Esophagus squamous epithelium (tissue), 5 donors: ENCODE measurements around the gene PLCB4. TPM values are rescaled to one million over a fixed set of nuclear protein-coding genes. Genes with fewer than 3 reads are reported as not detected.

Experiments used
- DNase-seq: peaks from one replicate; lab custom pipeline; 2025; lab: John Stamatoyannopoulos, UW
- H3K27ac ChIP-seq, 4 donors: fragments of 200-600 bp; sonication (generic); one replicate each; pipeline ENCODE4 v1.5.1; 2016 to 2019; ENCODE audit warnings: mild to moderate bottlenecking in 1 of 4
- H3K27me3 ChIP-seq, 4 donors: fragments of 200-600 bp; sonication (generic); 1 replicate in 3 of 4; 2 replicates in 1 of 4; pipeline versions ENCODE4 v1.5.1 to v1.6.0; 2017 to 2021; ENCODE audit warnings: antibody characterized with exemption in 1 of 4
- H3K36me3 ChIP-seq, 3 donors: fragments of 200-600 bp; sonication (generic); one replicate each; pipeline ENCODE4 v1.5.1; 2016 to 2019
- H3K4me1 ChIP-seq, 3 donors: fragments of 200-600 bp; sonication (generic); one replicate each; pipeline ENCODE4 v1.5.1; 2017 to 2019
- H3K4me3 ChIP-seq, 4 donors: fragments of 200-600 bp; sonication (generic); 1 replicate in 3 of 4; 2 replicates in 1 of 4; pipeline ENCODE4 v1.5.1; 2016 to 2019; ENCODE audit warnings: mild to moderate bottlenecking in 2 of 4, moderate library complexity in 1 of 4
- H3K9me3 ChIP-seq, 3 donors: fragments of 200-600 bp; sonication (generic); one replicate each; pipeline ENCODE4 v1.5.1; 2016 to 2019
- POLR2A ChIP-seq, 4 donors: fragments of 450-650 bp; IDR thresholded peaks; one replicate each; pipeline ENCODE4 v1.6.1; 2017; ENCODE audit warnings: antibody characterized with exemption in 4 of 4, mild to moderate bottlenecking in 4 of 4, moderate library complexity in 3 of 4
- WGBS, 2 donors: methylation state at CpG; one replicate each; pipeline ENCODE4 v1.1.5; 2018; 5-methylcytosine and 5-hydroxymethylcytosine counted together
- intact Hi-C: fragments of 100-400 bp; cut with DNase I; formaldehyde crosslinking; loops from one replicate; pipeline ENCODE4 v1.15.0; 2022
- total RNA-seq, 4 donors: library from RNA; depleted of rRNA; stranded (reverse); fragments of >200 nt; gene quantifications; one replicate each; pipeline ENCODE4 v1.1.0, GENCODE V29; 2016
- TF ChIP-seq, protein P1 (sequence below), 6 experiments: fragments of 450-650 bp in 4 of 6; fragments of 200-600 bp in 2 of 6; sonication (generic) in 2 of 6; IDR thresholded peaks; one replicate each; pipeline ENCODE4 v1.5.1; 2016 to 2019; ENCODE audit warnings: antibody characterized with exemption in 6 of 6, mild to moderate bottlenecking in 4 of 6, moderate library complexity in 4 of 6
- donor health status: DM: yes; HTN: yes; CAD: no.

The PLCB4 gene
- total RNA-seq, 4 donors from 2014 or later, result 1.1 to 13.7 (median 2.8) TPM

GRCh38 chr20:9389346-9389745 is 320.5 kb downstream of the PLCB4 start:
- DNase-seq, result no peak
- intact Hi-C loops, result no loop called here
- H3K4me3 ChIP-seq, result no peak overlapping the region
- H3K27ac ChIP-seq, result peak overlapping the region in 1 of 4 donors; percentile 36
- 47 to 63% methylated on average over 1 of the region's 1 CpG for WGBS, 2 donors
- H3K4me1 ChIP-seq, result peaks cover 0 to 9% (median 6%) of the 10 kb centered on the region in 3 donors
- H3K9me3 ChIP-seq, result no peaks in the 10 kb centered on the region
- no peaks in the 10 kb centered on the region for H3K27me3 ChIP-seq
- no peak for TF ChIP-seq POLR2A (IDR thresholded peaks at IDR 0.05)
- TF ChIP-seq, protein P1, sequence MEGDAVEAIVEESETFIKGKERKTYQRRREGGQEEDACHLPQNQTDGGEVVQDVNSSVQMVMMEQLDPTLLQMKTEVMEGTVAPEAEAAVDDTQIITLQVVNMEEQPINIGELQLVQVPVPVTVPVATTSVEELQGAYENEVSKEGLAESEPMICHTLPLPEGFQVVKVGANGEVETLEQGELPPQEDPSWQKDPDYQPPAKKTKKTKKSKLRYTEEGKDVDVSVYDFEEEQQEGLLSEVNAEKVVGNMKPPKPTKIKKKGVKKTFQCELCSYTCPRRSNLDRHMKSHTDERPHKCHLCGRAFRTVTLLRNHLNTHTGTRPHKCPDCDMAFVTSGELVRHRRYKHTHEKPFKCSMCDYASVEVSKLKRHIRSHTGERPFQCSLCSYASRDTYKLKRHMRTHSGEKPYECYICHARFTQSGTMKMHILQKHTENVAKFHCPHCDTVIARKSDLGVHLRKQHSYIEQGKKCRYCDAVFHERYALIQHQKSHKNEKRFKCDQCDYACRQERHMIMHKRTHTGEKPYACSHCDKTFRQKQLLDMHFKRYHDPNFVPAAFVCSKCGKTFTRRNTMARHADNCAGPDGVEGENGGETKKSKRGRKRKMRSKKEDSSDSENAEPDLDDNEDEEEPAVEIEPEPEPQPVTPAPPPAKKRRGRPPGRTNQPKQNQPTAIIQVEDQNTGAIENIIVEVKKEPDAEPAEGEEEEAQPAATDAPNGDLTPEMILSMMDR (IDR thresholded peaks at IDR 0.05), result no peak
- H3K36me3 ChIP-seq, result no peaks in the 10 kb centered on the region

GRCh38 chr20:9390441-9390840 is 321.6 kb downstream of the PLCB4 start:
- Histone ChIP-seq H3K4me1 (peaks cover 0 to 9% (median 6%) of the 10 kb centered on the region in 3 donors), H3K36me3 (no peaks in the 10 kb centered on the region), H3K4me3 (no peak overlapping the region), H3K9me3 (no peaks in the 10 kb centered on the region), H3K27me3 (no peaks in the 10 kb centered on the region), H3K27ac (peak overlapping the region in 2 of 4 donors; percentile 13 to 36)
- DNase-seq, result no peak
- intact Hi-C loops, result no loop called here
- no peak for TF ChIP-seq POLR2A (IDR thresholded peaks at IDR 0.05)
- TF ChIP-seq, protein P1 (IDR thresholded peaks at IDR 0.05), result no peak
- 51 to 57% methylated on average over 3 of the region's 3 CpGs for WGBS, 2 donors

GRCh38 chr20:9392892-9393857 is 324.3 kb downstream of the PLCB4 start:
- no peak for DNase-seq
- intact Hi-C loops, result no loop called here
- Histone ChIP-seq H3K4me3 (no peak overlapping the region), H3K36me3 (no peaks in the 10 kb centered on the region), H3K9me3 (no peaks in the 10 kb centered on the region), H3K27ac (no peak overlapping the region), H3K4me1 (peaks cover 0 to 9% (median 6%) of the 10 kb centered on the region in 3 donors), H3K27me3 (no peaks in the 10 kb centered on the region)
- WGBS, 2 donors, result 34 to 40% methylated on average over 3 to 4 of the region's 4 CpGs
- TF ChIP-seq POLR2A (IDR thresholded peaks at IDR 0.05), result no peak
- TF ChIP-seq, protein P1 (IDR thresholded peaks at IDR 0.05), result peak in 5 of 6 experiments; percentile 55 to 69 (median 60)

DNA sequence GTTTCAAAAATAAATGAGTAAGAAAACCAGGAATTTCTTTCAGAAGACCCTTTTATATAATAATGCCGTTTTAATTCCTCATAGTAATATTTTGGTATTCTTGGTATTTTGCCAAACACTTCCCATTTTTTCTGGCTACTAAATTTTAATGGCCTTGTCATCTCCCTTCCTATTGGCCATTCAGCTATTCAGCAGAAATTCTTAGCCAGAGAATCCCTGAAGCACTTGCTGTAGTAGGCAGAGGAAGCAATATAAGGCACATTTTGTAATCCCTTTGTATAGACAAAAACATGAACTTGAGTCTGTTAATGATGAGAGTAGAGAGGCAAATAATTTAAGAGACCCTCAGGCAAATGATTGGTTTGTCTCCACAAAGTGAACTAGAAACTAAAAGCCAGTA is 327.1 kb downstream of the PLCB4 start:
- WGBS, 2 donors, result 39 to 63% methylated on average over 1 of the region's 1 CpG
- intact Hi-C loops, result no loop called here
- TF ChIP-seq, protein P1 (IDR thresholded peaks at IDR 0.05), result no peak
- no peak for TF ChIP-seq POLR2A (IDR thresholded peaks at IDR 0.05)

GRCh38 chr20:9397928-9398327 is 329.0 kb downstream of the PLCB4 start:
- intact Hi-C loops, result no loop called here
- H3K4me1 ChIP-seq, result peaks cover 0 to 3% (median 0%) of the 10 kb centered on the region in 3 donors
- TF ChIP-seq, protein P1 (IDR thresholded peaks at IDR 0.05), result no peak
- TF ChIP-seq POLR2A (IDR thresholded peaks at IDR 0.05), result no peak
- H3K27ac ChIP-seq, result no peak overlapping the region
- H3K4me3 ChIP-seq, result no peak overlapping the region
- no peaks in the 10 kb centered on the region for H3K27me3 ChIP-seq
- peaks cover 0 to 15% (median 0%) of the 10 kb centered on the region in 3 donors for H3K36me3 ChIP-seq
- 60 to 64% methylated on average over 4 to 5 of the region's 8 CpGs for WGBS, 2 donors
- no peak for DNase-seq
- no peaks in the 10 kb centered on the region for H3K9me3 ChIP-seq

More for the DNA sequence above, 327.1 kb downstream of the PLCB4 start:
- no peaks in the 10 kb centered on the region for H3K9me3 ChIP-seq
- no peaks in the 10 kb centered on the region for H3K27me3 ChIP-seq
- no peak overlapping the region for H3K4me3 ChIP-seq
- H3K4me1 ChIP-seq, result peaks cover 0 to 9% (median 2%) of the 10 kb centered on the region in 3 donors
- no peaks in the 10 kb centered on the region for H3K36me3 ChIP-seq
- no peak overlapping the region for H3K27ac ChIP-seq
- no peak for DNase-seq
